Stomach smooth muscle (tissue), 2 donors: Measurements from ENCODE around the gene PIK3CB.

ENCODE experiments used
- H3K27ac ChIP-seq: one replicate; pipeline ENCODE4 v1.7.0; 2013; ENCODE audit warnings: mild to moderate bottlenecking, low read length, inconsistent platforms
- H3K27me3 ChIP-seq, 2 donors: one replicate each; pipeline ENCODE4 v1.7.0; 2013; ENCODE audit warnings: low read length in 2 of 2; ENCODE audit not compliant: insufficient read depth in 2 of 2, control insufficient read depth in 1 of 2
- H3K36me3 ChIP-seq, 2 donors: one replicate each; pipeline ENCODE4 v1.7.0; 2013; ENCODE audit warnings: low read length in 2 of 2; ENCODE audit not compliant: control insufficient read depth in 2 of 2, insufficient read depth in 2 of 2
- H3K4me1 ChIP-seq: one replicate; pipeline ENCODE4 v1.7.0; 2013; ENCODE audit warnings: low read length; ENCODE audit not compliant: control insufficient read depth, insufficient read depth
- H3K4me3 ChIP-seq, 2 donors: one replicate each; pipeline ENCODE4 v1.7.0; 2013; ENCODE audit warnings: low read length in 2 of 2
- H3K9ac ChIP-seq, 2 donors: one replicate each; pipeline ENCODE4 v1.7.0; 2013; ENCODE audit warnings: low read length in 2 of 2, mild to moderate bottlenecking in 1 of 2
- H3K9me3 ChIP-seq, 2 donors: one replicate each; pipeline ENCODE4 v1.7.0; 2013; ENCODE audit warnings: low read length in 2 of 2; ENCODE audit not compliant: control insufficient read depth in 2 of 2
- donor health status: healthy.
- donor health status: Pancreatic carcinoma.

PIK3CB gene

DNA sequence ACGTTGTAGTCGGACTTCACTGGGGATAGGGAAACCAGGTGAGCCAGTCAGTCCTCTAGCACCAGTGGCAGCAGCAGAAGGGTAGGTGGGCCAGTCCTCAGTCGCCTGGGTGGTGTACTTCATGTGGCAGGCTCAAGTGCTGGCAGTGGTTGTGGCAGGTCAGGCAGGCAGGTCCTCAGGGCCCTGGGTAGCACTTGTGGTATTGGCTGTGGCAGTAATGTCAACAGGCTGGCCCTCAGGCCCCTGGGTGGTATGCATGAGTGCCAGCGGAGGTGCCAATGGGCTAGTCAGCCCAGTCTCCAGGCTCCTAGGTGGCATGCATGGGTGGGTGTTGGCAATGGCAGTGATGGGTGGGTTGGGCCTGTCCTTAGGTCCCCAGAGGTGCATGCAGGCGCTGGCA lies 185.6 kb downstream of the PIK3CB start:
- Histone ChIP-seq H3K9ac (no peak overlapping the region), H3K4me1 (no peaks in the 10 kb centered on the region), H3K36me3 (peaks cover 13 to 19% of the 10 kb centered on the region in 2 donors), H3K4me3 (no peak overlapping the region), H3K9me3 (peaks cover 0 to 5% of the 10 kb centered on the region in 2 donors), H3K27me3 (no peaks in the 10 kb centered on the region), H3K27ac (no peak overlapping the region)

DNA sequence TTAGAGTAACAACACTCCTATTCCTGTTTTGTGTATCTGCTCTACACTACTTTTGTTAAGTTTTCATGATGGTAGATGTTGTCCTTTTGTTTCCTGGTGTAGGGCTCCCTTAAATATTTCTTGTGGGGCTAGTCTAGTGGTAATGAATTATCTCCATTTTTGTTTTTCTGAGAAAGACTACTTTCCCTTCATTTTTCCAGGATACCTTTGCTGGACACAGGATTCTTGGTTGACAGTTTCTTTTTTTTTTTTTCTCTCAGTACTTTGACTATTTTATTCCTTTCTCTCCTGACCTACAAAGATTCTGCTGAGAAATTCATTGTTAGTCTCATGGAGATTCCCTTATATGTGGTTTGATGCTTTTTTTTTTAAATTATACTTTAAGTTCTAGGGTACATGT lies 188.2 kb downstream of the PIK3CB start:
- Histone ChIP-seq H3K9ac (no peak overlapping the region), H3K36me3 (peaks cover 13 to 16% of the 10 kb centered on the region in 2 donors), H3K9me3 (peaks cover 4 to 5% of the 10 kb centered on the region in 2 donors)

GRCh38 chr3:138646008-138646407 lies 188.7 kb downstream of the PIK3CB start:
- peaks cover 4 to 5% of the 10 kb centered on the region in 2 donors for H3K9me3 ChIP-seq
- H3K27ac ChIP-seq: no peak overlapping the region
- H3K4me1 ChIP-seq: no peaks in the 10 kb centered on the region
- no peak overlapping the region for H3K9ac ChIP-seq
- no peaks in the 10 kb centered on the region for H3K27me3 ChIP-seq
- peaks cover 13 to 16% of the 10 kb centered on the region in 2 donors for H3K36me3 ChIP-seq
- H3K4me3 ChIP-seq: no peak overlapping the region

More for the DNA sequence above, 188.2 kb downstream of the PIK3CB start:
- Histone ChIP-seq H3K4me3 (no peak overlapping the region), H3K27ac (no peak overlapping the region), H3K4me1 (no peaks in the 10 kb centered on the region), H3K27me3 (no peaks in the 10 kb centered on the region)

DNA sequence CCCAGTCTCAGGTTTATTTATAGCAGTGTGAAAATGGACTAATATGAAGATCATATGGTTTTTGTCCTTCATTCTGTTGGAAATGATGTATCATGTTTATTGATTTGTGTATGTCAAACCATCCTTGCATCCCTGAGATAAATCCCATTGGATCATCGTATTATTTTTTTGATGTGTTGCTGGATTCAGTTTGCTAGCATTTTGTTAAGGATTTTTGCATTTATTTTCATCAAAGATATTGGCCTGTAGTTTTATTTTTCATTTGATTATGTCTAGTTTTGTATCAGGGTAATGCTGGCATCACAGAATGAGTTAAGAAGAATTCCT lies 191.8 kb downstream of the PIK3CB start:
- H3K27me3 ChIP-seq: no peaks in the 10 kb centered on the region
- no peak overlapping the region for H3K4me3 ChIP-seq
- peaks cover 4 to 5% of the 10 kb centered on the region in 2 donors for H3K9me3 ChIP-seq
- H3K4me1 ChIP-seq: no peaks in the 10 kb centered on the region
- no peaks in the 10 kb centered on the region for H3K36me3 ChIP-seq
- no peak overlapping the region for H3K9ac ChIP-seq
- no peak overlapping the region for H3K27ac ChIP-seq

DNA sequence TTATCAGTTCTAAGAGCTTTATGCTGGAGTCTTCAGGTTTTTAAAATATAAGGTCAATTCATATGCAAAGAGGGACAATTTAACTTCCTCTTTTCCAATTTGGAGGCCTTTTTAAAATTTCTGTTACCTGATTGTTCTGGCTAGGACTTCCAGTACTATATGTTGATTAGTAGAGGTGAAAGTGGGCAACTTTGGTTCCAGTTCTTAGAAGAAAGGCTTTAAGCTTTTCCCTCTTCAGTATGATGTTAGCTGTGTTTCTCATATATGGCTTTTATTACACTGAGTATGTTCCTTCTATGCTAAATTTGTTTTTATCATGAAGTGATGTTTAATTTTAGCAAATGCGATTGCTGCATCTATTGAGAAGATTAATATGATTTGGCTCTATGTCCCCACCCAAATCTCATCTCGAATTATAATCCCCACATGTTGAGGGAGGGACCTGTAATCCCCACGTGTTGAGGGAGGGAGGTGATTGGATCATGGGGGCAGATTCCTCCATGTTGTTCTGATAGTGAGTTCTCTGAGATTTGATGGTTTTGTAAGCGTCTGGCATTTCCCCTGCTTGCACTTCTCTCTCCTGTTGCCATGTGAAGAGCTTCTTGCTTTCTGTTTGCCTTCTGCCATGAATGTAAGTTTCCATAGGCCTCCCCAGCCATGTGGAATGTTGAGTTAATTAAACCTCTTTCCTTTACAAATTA lies 192.4 kb downstream of the PIK3CB start:
- no peaks in the 10 kb centered on the region for H3K36me3 ChIP-seq
- H3K9ac ChIP-seq: no peak overlapping the region
- no peak overlapping the region for H3K27ac ChIP-seq
- no peaks in the 10 kb centered on the region for H3K27me3 ChIP-seq
- H3K4me3 ChIP-seq: no peak overlapping the region
- H3K9me3 ChIP-seq: peaks cover 4 to 5% of the 10 kb centered on the region in 2 donors
- H3K4me1 ChIP-seq: no peaks in the 10 kb centered on the region

- Histone ChIP-seq H3K36me3 (no peaks in the 10 kb centered on the region), H3K27ac (no peak overlapping the region), H3K27me3 (no peaks in the 10 kb centered on the region), H3K4me1 (no peaks in the 10 kb centered on the region), H3K9me3 (peaks cover 4 to 5% of the 10 kb centered on the region in 2 donors), H3K9ac (no peak overlapping the region), H3K4me3 (no peak overlapping the region)
Measured at GRCh38 chr3:138640537-138640936, 194.2 kb downstream of the PIK3CB start.

GRCh38 chr3:138638641-138639040 lies 196.1 kb downstream of the PIK3CB start:
- H3K27ac ChIP-seq: no peak overlapping the region
- H3K4me1 ChIP-seq: no peaks in the 10 kb centered on the region
- H3K36me3 ChIP-seq: peaks cover 0 to 4% of the 10 kb centered on the region in 2 donors
- peaks cover 0 to 4% of the 10 kb centered on the region in 2 donors for H3K9me3 ChIP-seq
- H3K9ac ChIP-seq: no peak overlapping the region
- H3K27me3 ChIP-seq: no peaks in the 10 kb centered on the region
- H3K4me3 ChIP-seq: no peak overlapping the region

- no peak overlapping the region for H3K9ac ChIP-seq
- H3K4me1 ChIP-seq: no peaks in the 10 kb centered on the region
- no peak overlapping the region for H3K27ac ChIP-seq
- no peaks in the 10 kb centered on the region for H3K27me3 ChIP-seq
- peaks cover 9 to 12% of the 10 kb centered on the region in 2 donors for H3K36me3 ChIP-seq
- no peak overlapping the region for H3K4me3 ChIP-seq
- no peaks in the 10 kb centered on the region for H3K9me3 ChIP-seq
Measured at GRCh38 chr3:138629526-138629925, 205.2 kb downstream of the PIK3CB start.

GRCh38 chr3:138625707-138626365 lies 208.9 kb downstream of the PIK3CB start:
- Histone ChIP-seq H3K4me3 (no peak overlapping the region), H3K9me3 (no peaks in the 10 kb centered on the region)

GRCh38 chr3:138624518-138624917 lies 210.2 kb downstream of the PIK3CB start:
- Histone ChIP-seq H3K27me3 (no peaks in the 10 kb centered on the region), H3K4me3 (no peak overlapping the region), H3K27ac (no peak overlapping the region), H3K9ac (no peak overlapping the region), H3K4me1 (no peaks in the 10 kb centered on the region), H3K9me3 (no peaks in the 10 kb centered on the region), H3K36me3 (peaks cover 3 to 9% of the 10 kb centered on the region in 2 donors)

More at GRCh38 chr3:138625707-138626365, 208.9 kb downstream of the PIK3CB start:
- H3K27me3 ChIP-seq: no peaks in the 10 kb centered on the region
- no peaks in the 10 kb centered on the region for H3K4me1 ChIP-seq
- H3K36me3 ChIP-seq: peaks cover 3 to 14% of the 10 kb centered on the region in 2 donors
- H3K27ac ChIP-seq: no peak overlapping the region
- no peak overlapping the region for H3K9ac ChIP-seq

- no peaks in the 10 kb centered on the region for H3K4me1 ChIP-seq
- H3K9ac ChIP-seq: no peak overlapping the region
- no peak overlapping the region for H3K4me3 ChIP-seq
- H3K9me3 ChIP-seq: no peaks in the 10 kb centered on the region
- no peak overlapping the region for H3K27ac ChIP-seq
- H3K27me3 ChIP-seq: no peaks in the 10 kb centered on the region
- peaks cover 2 to 5% of the 10 kb centered on the region in 2 donors for H3K36me3 ChIP-seq
Measured at GRCh38 chr3:138620431-138620830, 214.3 kb downstream of the PIK3CB start.
